ENCODE measurements around the gene SSR2. TPM values are rescaled to one million over a fixed set of nuclear protein-coding genes. Genes with fewer than 3 reads are reported as not detected.

SSR2 gene
- polyA plus RNA-seq, 1 of the 3 experiments (the other 2 are of a cell fraction) = 1,136 TPM

- H3K27ac ChIP-seq (ENCODE audit: low read depth in 2 of 2, low read length in 1 of 2) = peak overlapping the region in 1 of 2 experiments; percentile 93; a peak in 2 of 4 replicates
- no peaks in the 10 kb centered on the region for H4K20me1 ChIP-seq (ENCODE audit: insufficient read depth)
- TF ChIP-seq EZH2phosphoT487 (IDR thresholded peaks at IDR 0.05; ENCODE audit: borderline replicate concordance, low read depth) (no peak), TAF1 (IDR thresholded peaks at IDR 0.05; ENCODE audit: borderline replicate concordance, low read depth, low read length) (no peak), SIN3A (IDR thresholded peaks at IDR 0.05; ENCODE audit: borderline replicate concordance, low read depth, low read length) (no peak), POLR2AphosphoS5 (IDR thresholded peaks at IDR 0.05; ENCODE audit: low read depth, low read length) (no peak), IRF3 (IDR thresholded peaks at IDR 0.05; ENCODE audit: low read depth, low read length) (no peak)
- H3F3A ChIP-seq (replicated peaks; ENCODE audit: insufficient read depth) = peaks cover 21% of the 10 kb centered on the region
- no peak overlapping the region for H2AFZ ChIP-seq (ENCODE audit: low read depth)
- no peak for DNase-seq
- ChIA-PET POLR2A (interaction anchor here (0.6 to 1.5 kb wide), 2 partner anchors 50 to 70 kb away, joined by 3 to 6 read pairs; partner anchors contain the start of gene KHDC4), CTCF (interaction anchor here (0.5 to 6.5 kb wide), 4 partner anchors 46 to 86 kb away, joined by 3 to 41 read pairs (median 6); no protein-coding TSS in a partner anchor)
- no peak overlapping the region for H3K4me2 ChIP-seq
- H3K4me3 ChIP-seq (ENCODE audit: low read depth in 2 of 2, low read length in 1 of 2) = no peak overlapping the region
- no peaks in the 10 kb centered on the region for H3K36me3 ChIP-seq (replicated peaks in 1 of 2; ENCODE audit: control insufficient read depth in 1 of 2, insufficient read depth in 2 of 2, low read length in 1 of 2)
- H3K9ac ChIP-seq = no peak overlapping the region
- WGBS (ENCODE audit: low lambda C conversion rate) = 94% methylated on average over 7 of the region's 7 CpGs
- H3K9me2 ChIP-seq = no peaks in the 10 kb centered on the region
- peaks cover 32% of the 10 kb centered on the region for H3K79me2 ChIP-seq (ENCODE audit: insufficient read depth)
- no peaks in the 10 kb centered on the region for H3K27me3 ChIP-seq (ENCODE audit: insufficient read depth)
- peaks cover 4 to 42% of the 10 kb centered on the region in 2 experiments; a peak in 3 of 4 replicates for H3K4me1 ChIP-seq (ENCODE audit: control insufficient read depth in 1 of 2, insufficient read depth in 2 of 2, low read depth in 1 of 2, low read length in 1 of 2)
- no peaks in the 10 kb centered on the region for H3K9me3 ChIP-seq
These were observed 36.4 kb downstream of the SSR2 start for GRCh38 chr1:155984341-155984740.

GRCh38 chr1:155983191-155984024, 37.3 kb downstream of the SSR2 start:
- Histone ChIP-seq H3K79me2 (ENCODE audit: insufficient read depth) (peaks cover 41% of the 10 kb centered on the region), H3K4me3 (ENCODE audit: low read depth in 2 of 2, low read length in 1 of 2) (peak overlapping the region; percentile 2 to 35; a peak in 2 of 4 replicates), H3K36me3 (replicated peaks in 1 of 2; ENCODE audit: control insufficient read depth in 1 of 2, insufficient read depth in 2 of 2, low read length in 1 of 2) (no peaks in the 10 kb centered on the region), H3K4me2 (peak overlapping the region; percentile 88), H3K9me2 (no peaks in the 10 kb centered on the region), H3K27me3 (ENCODE audit: insufficient read depth) (no peaks in the 10 kb centered on the region), H3K9ac (peak overlapping the region; percentile 58; the same call in 1 of the 2 replicates), H2AFZ (ENCODE audit: low read depth) (no peak overlapping the region), H3K9me3 (no peaks in the 10 kb centered on the region), H3K4me1 (ENCODE audit: control insufficient read depth in 1 of 2, insufficient read depth in 2 of 2, low read depth in 1 of 2, low read length in 1 of 2) (peaks cover 10 to 47% of the 10 kb centered on the region in 2 experiments), H4K20me1 (ENCODE audit: insufficient read depth) (no peaks in the 10 kb centered on the region), H3F3A (replicated peaks; ENCODE audit: insufficient read depth) (peaks cover 25% of the 10 kb centered on the region), H3K27ac (ENCODE audit: low read depth in 2 of 2, low read length in 1 of 2) (peak overlapping the region in 1 of 2 experiments; percentile 93; a peak in 2 of 4 replicates)
- POLR2A ChIA-PET = interaction anchor here (0.5 to 1.5 kb wide), 3 partner anchors 13 to 49 kb away, joined by 3 to 6 read pairs (median 4); partner anchors contain the start of gene KHDC4
- DNase-seq = no peak
- CTCF ChIA-PET = interaction anchor here (1.5 to 6.5 kb wide), 3 partner anchors 45 to 83 kb away, joined by 3 to 41 read pairs (median 10); no protein-coding TSS in a partner anchor
- 30% methylated on average over 4 of the region's 4 CpGs for WGBS (ENCODE audit: low lambda C conversion rate)
- no peak for TF ChIP-seq CHD2 (IDR thresholded peaks at IDR 0.05; ENCODE audit: low read length, partially characterized antibody)
- peak; percentile 85 for TF ChIP-seq NFIC (IDR thresholded peaks at IDR 0.05; ENCODE audit: borderline replicate concordance)
- TF ChIP-seq GATA2 (CRISPR knock-in tag; IDR thresholded peaks at IDR 0.05) = no peak
- no peak for TF ChIP-seq USF1 (IDR thresholded peaks at IDR 0.05; ENCODE audit: borderline replicate concordance, low read depth)
- TF ChIP-seq TCF12 (IDR thresholded peaks at IDR 0.05) = peak; percentile 52
- TF ChIP-seq TAF1 (IDR thresholded peaks at IDR 0.05; ENCODE audit: borderline replicate concordance, low read depth, low read length) = peak; percentile 42; the same call in 1 of the 2 replicates
- no peak for TF ChIP-seq NRF1 (IDR thresholded peaks at IDR 0.05; ENCODE audit: low read depth, low read length)
- peak; percentile 32; the same call in 1 of the 2 replicates for TF ChIP-seq RXRA (IDR thresholded peaks at IDR 0.05; ENCODE audit: borderline replicate concordance, low read depth)
- TF ChIP-seq ELF1 (IDR thresholded peaks at IDR 0.05) = no peak
- TF ChIP-seq TEAD4 (IDR thresholded peaks at IDR 0.05; ENCODE audit: borderline replicate concordance, insufficient read depth) = 0 out of 2 replicates have a peak, but pooled peaks have one; percentile 22
- TF ChIP-seq RCOR1 (IDR thresholded peaks at IDR 0.05; ENCODE audit: low read length) = no peak
- no peak for TF ChIP-seq SMC3 (IDR thresholded peaks at IDR 0.05; ENCODE audit: low read depth, low read length)
- TF ChIP-seq RFX5 (IDR thresholded peaks at IDR 0.05; ENCODE audit: low read length) = no peak
- no peak for TF ChIP-seq IRF3 (IDR thresholded peaks at IDR 0.05; ENCODE audit: low read depth, low read length)
- TF ChIP-seq REST (IDR thresholded peaks at IDR 0.05; ENCODE audit: low read depth, low read length) = 0 out of 2 replicates have a peak, but pooled peaks have one; percentile 61
